Vagina (tissue), 2 donors: Measurements from ENCODE around the gene MMP10. TPM values are rescaled to one million over a fixed set of nuclear protein-coding genes. Genes with fewer than 3 reads are reported as not detected.

ENCODE experiments used
- DNase-seq, 2 donors: peaks; one replicate each; pipeline ENCODE4 v3.0.0-alpha.2; 2017; ENCODE audit errors: extremely low spot score in 2 of 2
- H3K27ac ChIP-seq: fragments of 200-600 bp; sonication (generic); one replicate; pipeline ENCODE4 v1.5.1; 2019
- H3K27me3 ChIP-seq: fragments of 200-600 bp; sonication (generic); one replicate; pipeline ENCODE4 v1.5.1; 2019
- H3K36me3 ChIP-seq, 2 donors: fragments of 200-600 bp; sonication (generic); one replicate each; pipeline ENCODE4 v1.5.1; 2017 to 2019
- H3K4me1 ChIP-seq: fragments of 200-600 bp; sonication (generic); one replicate; pipeline ENCODE4 v1.5.1; 2019
- H3K4me3 ChIP-seq, 2 donors: fragments of 200-600 bp; sonication (generic); 1 replicate in 1 of 2; 2 replicates in 1 of 2; pipeline ENCODE4 v1.5.1; 2016 to 2019
- H3K9me3 ChIP-seq: fragments of 200-600 bp; sonication (generic); one replicate; pipeline ENCODE4 v1.5.1; 2019
- POLR2A ChIP-seq, 2 donors: fragments of 450-650 bp; IDR thresholded peaks; one replicate each; pipeline ENCODE4 v1.6.1; 2017; ENCODE audit warnings: antibody characterized with exemption in 2 of 2, mild to moderate bottlenecking in 2 of 2, moderate library complexity in 2 of 2
- POLR2AphosphoS5 ChIP-seq, 2 donors: sonication (generic); formaldehyde crosslinking; IDR thresholded peaks; one replicate each; pipeline ENCODE4 v1.9.0; 2017; ENCODE audit warnings: antibody characterized with exemption in 2 of 2, mild to moderate bottlenecking in 2 of 2, low read depth in 1 of 2; ENCODE audit not compliant: insufficient read depth in 1 of 2
- intact Hi-C: fragments of 100-400 bp; cut with DNase I; formaldehyde crosslinking; loops from one replicate; pipeline ENCODE4 v1.15.1; 2023
- total RNA-seq: library from RNA; depleted of rRNA; stranded (reverse); fragments of >200 nt; gene quantifications from one replicate; pipeline ENCODE4 v1.2.3, GENCODE V29; 2016
- TF ChIP-seq, protein P1 (sequence below), 3 experiments: fragments of 450-650 bp in 2 of 3; fragments of 200-600 bp in 1 of 3; sonication (generic) in 1 of 3; IDR thresholded peaks; one replicate each; pipeline ENCODE4 v1.5.1; 2017 to 2019; ENCODE audit warnings: antibody characterized with exemption in 3 of 3, mild to moderate bottlenecking in 2 of 3, moderate library complexity in 2 of 3

The MMP10 gene
- total RNA-seq, 1 donor from 2014 or later, result not detected

DNA sequence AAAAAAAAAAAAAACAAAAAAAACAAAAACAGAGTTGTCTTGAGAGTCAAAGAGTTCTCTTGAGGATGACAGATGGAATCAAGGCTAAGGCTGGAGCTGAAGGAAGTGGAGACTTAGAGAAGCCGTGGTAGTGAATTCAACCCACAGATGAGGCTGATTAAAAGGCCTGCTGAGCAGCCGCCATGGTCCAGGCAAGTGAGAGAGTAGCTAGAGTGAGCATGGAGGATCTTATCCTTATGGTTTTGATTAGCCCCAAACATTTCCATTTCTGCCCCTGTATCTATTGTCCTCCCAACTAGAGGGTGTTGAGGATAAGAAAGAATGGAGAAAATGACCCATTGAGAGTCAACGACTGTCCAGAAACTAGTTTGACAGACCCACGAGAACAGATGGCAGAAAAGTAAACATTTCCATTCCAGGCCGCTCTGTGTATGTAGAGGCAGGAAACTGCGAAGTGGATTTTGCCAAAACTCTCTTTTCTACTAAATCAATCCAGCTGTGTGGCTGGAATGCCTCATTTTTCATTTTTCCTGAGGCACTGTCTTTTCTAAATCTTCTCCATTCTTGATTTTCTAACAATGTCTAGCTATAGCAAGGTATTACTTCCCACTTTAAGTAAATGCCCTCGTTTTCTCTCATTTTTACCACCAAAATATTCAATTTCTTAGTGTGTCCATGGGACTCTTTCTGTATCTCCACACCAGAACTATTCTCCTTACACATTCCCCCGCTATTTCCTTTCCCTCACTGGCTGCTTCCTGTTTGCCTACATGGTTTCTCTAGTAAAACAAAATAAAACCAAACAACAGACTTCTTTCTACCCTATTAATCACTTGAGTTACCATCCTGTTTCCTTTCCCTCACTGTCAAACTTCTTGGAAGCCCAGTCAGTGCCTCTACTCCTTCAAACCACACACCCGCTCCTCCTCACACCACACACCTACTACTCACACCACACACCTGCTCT lies 50.3 kb downstream of the MMP10 start:
- TF ChIP-seq POLR2AphosphoS5 (IDR thresholded peaks at IDR 0.05; ENCODE audit: insufficient read depth in 1 of 2, low read depth in 1 of 2) (no peak), POLR2A (IDR thresholded peaks at IDR 0.05) (no peak)
- TF ChIP-seq, protein P1, sequence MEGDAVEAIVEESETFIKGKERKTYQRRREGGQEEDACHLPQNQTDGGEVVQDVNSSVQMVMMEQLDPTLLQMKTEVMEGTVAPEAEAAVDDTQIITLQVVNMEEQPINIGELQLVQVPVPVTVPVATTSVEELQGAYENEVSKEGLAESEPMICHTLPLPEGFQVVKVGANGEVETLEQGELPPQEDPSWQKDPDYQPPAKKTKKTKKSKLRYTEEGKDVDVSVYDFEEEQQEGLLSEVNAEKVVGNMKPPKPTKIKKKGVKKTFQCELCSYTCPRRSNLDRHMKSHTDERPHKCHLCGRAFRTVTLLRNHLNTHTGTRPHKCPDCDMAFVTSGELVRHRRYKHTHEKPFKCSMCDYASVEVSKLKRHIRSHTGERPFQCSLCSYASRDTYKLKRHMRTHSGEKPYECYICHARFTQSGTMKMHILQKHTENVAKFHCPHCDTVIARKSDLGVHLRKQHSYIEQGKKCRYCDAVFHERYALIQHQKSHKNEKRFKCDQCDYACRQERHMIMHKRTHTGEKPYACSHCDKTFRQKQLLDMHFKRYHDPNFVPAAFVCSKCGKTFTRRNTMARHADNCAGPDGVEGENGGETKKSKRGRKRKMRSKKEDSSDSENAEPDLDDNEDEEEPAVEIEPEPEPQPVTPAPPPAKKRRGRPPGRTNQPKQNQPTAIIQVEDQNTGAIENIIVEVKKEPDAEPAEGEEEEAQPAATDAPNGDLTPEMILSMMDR (IDR thresholded peaks at IDR 0.05), result no peak
- intact Hi-C loops, result no loop called here
- H3K4me3 ChIP-seq, result no peak overlapping the region
- no peak for DNase-seq
- no peaks in the 10 kb centered on the region for H3K9me3 ChIP-seq
- no peaks in the 10 kb centered on the region for H3K4me1 ChIP-seq
- no peak overlapping the region for H3K27ac ChIP-seq
- no peaks in the 10 kb centered on the region for H3K36me3 ChIP-seq
- no peaks in the 10 kb centered on the region for H3K27me3 ChIP-seq

DNA sequence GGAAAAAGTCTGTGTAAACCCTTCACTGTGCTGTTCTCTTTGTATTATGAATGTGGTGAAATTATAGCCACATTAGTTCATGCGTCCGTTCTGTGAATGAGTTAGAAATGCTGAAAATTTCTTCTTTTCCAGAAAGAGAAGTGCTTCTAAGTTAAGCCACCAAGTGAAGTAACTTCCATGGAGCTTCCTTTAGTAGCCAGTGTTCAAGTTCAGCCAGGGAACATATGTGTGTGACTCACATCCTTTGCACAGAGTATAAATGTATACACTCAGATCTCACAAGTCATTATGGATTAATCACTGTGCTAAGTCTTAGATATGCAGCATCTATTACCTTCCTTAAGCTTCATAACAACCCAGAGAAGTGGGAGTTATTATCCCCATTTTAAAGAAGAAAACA lies 52.5 kb downstream of the MMP10 start:
- Histone ChIP-seq H3K27me3 (no peaks in the 10 kb centered on the region), H3K36me3 (no peaks in the 10 kb centered on the region), H3K27ac (no peak overlapping the region), H3K4me1 (no peaks in the 10 kb centered on the region), H3K9me3 (no peaks in the 10 kb centered on the region), H3K4me3 (no peak overlapping the region)
- TF ChIP-seq POLR2AphosphoS5 (IDR thresholded peaks at IDR 0.05; ENCODE audit: insufficient read depth in 1 of 2, low read depth in 1 of 2) (no peak), POLR2A (IDR thresholded peaks at IDR 0.05) (no peak)
- TF ChIP-seq, protein P1 (IDR thresholded peaks at IDR 0.05), result no peak
- DNase-seq, result no peak
- intact Hi-C loops, result no loop called here

DNA sequence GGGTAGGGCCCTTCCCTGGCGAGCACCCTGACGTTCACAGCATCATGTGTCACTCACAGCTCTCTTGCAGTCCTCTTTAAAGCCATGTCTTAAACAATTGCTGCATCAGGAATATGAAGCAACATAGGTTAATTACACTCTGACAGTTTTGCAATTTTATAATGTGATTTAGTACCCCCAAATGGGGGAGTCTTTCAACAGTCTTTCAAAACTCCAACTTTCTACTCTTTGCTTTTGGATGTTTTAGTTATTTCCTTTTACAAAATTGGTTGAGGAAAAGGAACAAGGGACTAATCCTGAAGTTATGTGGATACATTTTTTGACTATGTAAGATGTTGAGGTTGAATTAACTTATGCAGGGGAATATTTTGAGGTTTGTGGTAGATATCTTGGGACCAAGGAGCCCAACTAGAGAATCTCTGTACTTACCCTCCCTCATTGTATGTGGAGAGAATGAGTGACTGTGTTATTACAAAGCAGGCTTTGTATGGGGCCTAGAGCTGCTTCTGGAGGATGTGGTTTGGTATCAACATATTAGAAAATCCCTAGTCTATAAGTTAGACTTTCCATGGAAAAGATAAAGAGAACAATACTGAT lies 55.4 kb downstream of the MMP10 start, which contains the start of gene MMP8:
Gene MMP8 (minus strand): TSS at position 51 of the 597 bp plus-strand sequence. CDS start 99 bp downstream, outside the sequence.
- TF ChIP-seq POLR2AphosphoS5 (IDR thresholded peaks at IDR 0.05; ENCODE audit: insufficient read depth in 1 of 2, low read depth in 1 of 2) (no peak), POLR2A (IDR thresholded peaks at IDR 0.05) (no peak)
- TF ChIP-seq, protein P1 (IDR thresholded peaks at IDR 0.05), result no peak

DNA sequence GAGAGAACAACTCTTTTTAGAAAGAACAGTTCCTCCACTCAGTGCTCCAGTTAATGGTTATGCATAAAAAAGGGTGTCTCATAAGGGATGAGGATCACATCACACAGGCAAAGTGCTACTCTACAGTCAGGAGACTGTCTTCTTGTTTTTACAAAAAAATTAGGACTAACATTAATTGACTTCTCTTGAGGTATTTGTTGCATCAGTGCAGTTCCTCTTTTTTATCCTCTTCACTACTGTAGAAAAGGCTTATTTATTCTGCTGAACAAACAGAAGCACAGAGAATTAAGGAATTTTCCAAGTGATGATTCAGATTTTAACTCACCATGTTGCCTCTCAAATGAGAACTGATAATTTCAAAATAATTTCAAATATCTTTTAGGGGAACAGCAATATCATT lies 57.6 kb downstream of the MMP10 start:
- no peaks in the 10 kb centered on the region for H3K27me3 ChIP-seq
- no peak for TF ChIP-seq POLR2A (IDR thresholded peaks at IDR 0.05)
- TF ChIP-seq, protein P1 (IDR thresholded peaks at IDR 0.05), result no peak
- no peak for TF ChIP-seq POLR2AphosphoS5 (IDR thresholded peaks at IDR 0.05; ENCODE audit: insufficient read depth in 1 of 2, low read depth in 1 of 2)
- H3K27ac ChIP-seq, result no peak overlapping the region
- intact Hi-C loops, result no loop called here
- H3K4me3 ChIP-seq, result no peak overlapping the region
- no peak for DNase-seq
- no peaks in the 10 kb centered on the region for H3K9me3 ChIP-seq
- H3K4me1 ChIP-seq, result no peaks in the 10 kb centered on the region
- no peaks in the 10 kb centered on the region for H3K36me3 ChIP-seq

More for the DNA sequence above, 55.4 kb downstream of the MMP10 start, which contains the start of gene MMP8:
- DNase-seq, result no peak
- no peak within 1 kb of the TSS for H3K27ac ChIP-seq
- H3K4me1 ChIP-seq, result no peaks in the 10 kb centered on the region
- H3K27me3 ChIP-seq, result no peaks in the 10 kb centered on the region
- intact Hi-C loops, result no loop called here
- no peaks in the 10 kb centered on the region for H3K9me3 ChIP-seq
- no peaks in the 10 kb centered on the region for H3K36me3 ChIP-seq
- H3K4me3 ChIP-seq, result no peak within 1 kb of the TSS

Other genes with a start within 250 kb of the MMP10 start
- gene MMP7, start 249.9 kb downstream of the MMP10 start, total RNA-seq, result 6.9 TPM
- gene MMP20, start 155.3 kb downstream of the MMP10 start, total RNA-seq, result not detected
- gene MMP27, start 74.9 kb downstream of the MMP10 start, total RNA-seq, result not detected
- not detected for gene MMP8, start 55.7 kb downstream of the MMP10 start, total RNA-seq
- gene MMP1, start 17.5 kb upstream of the MMP10 start, total RNA-seq, result not detected
- not detected for gene MMP3, start 63.0 kb upstream of the MMP10 start, total RNA-seq
- not detected for gene MMP12, start 94.4 kb upstream of the MMP10 start, total RNA-seq
- gene MMP13, start 175.1 kb upstream of the MMP10 start, total RNA-seq, result 0.98 TPM